ELF-1 (cell line): ENCODE results near the gene ELSPBP1.
"Not testable (repeated sequence)": the region's sequence is repeated elsewhere in the genome, so short reads cannot be mapped to it uniquely, and the experiment has no call there.

Experiments used
- DNase-seq: peaks from one replicate; pipeline ENCODE4 v3.0.0-alpha.2; 2016; ENCODE audit warnings: low read depth, low spot score

ELSPBP1 gene

GRCh38 chr19:47994209-47994802 lies at the start of gene ELSPBP1:
TSS of gene ELSPBP1 (plus strand) at chr19:47994632. CDS start at chr19:48008668, 14,036 bp downstream.
- DNase-seq = no peak

- DNase-seq = not testable (repeated sequence)
These were observed 44.4 kb upstream of the ELSPBP1 start for GRCh38 chr19:47949852-47950521.

GRCh38 chr19:47952132-47952531 lies 42.3 kb upstream of the ELSPBP1 start:
- not testable (repeated sequence) for DNase-seq

- not testable (repeated sequence) for DNase-seq
These were observed 38.5 kb upstream of the ELSPBP1 start for GRCh38 chr19:47955936-47956335.

- DNase-seq = no peak
These were observed 20.9 kb upstream of the ELSPBP1 start for GRCh38 chr19:47973529-47973928.

- DNase-seq = no peak
These were observed 3.1 kb upstream of the ELSPBP1 start for GRCh38 chr19:47991191-47991808.

GRCh38 chr19:47992070-47992469 lies 2.4 kb upstream of the ELSPBP1 start, which contains the start of gene BSPH1:
TSS of gene BSPH1 (minus strand) at chr19:47992170. CDS start at chr19:47992081, 89 bp downstream.
- no peak for DNase-seq

- DNase-seq = no peak
These were observed 1.8 kb downstream of the ELSPBP1 start for GRCh38 chr19:47996230-47996727.

GRCh38 chr19:47998800-47999199 lies 4.4 kb downstream of the ELSPBP1 start:
- DNase-seq = no peak

GRCh38 chr19:48000846-48001245 lies 6.4 kb downstream of the ELSPBP1 start:
- DNase-seq = no peak

GRCh38 chr19:48004236-48004635 lies 9.8 kb downstream of the ELSPBP1 start:
- no peak for DNase-seq

- DNase-seq = no peak
These were observed 12.3 kb downstream of the ELSPBP1 start for GRCh38 chr19:48006762-48007161.

GRCh38 chr19:48010932-48011758 lies 16.7 kb downstream of the ELSPBP1 start:
- DNase-seq = no peak

GRCh38 chr19:48020686-48021085 lies 26.3 kb downstream of the ELSPBP1 start:
- DNase-seq = no peak

- no peak for DNase-seq
These were observed 28.6 kb downstream of the ELSPBP1 start for GRCh38 chr19:48023011-48023410.

GRCh38 chr19:48023518-48023917 lies 29.1 kb downstream of the ELSPBP1 start:
- DNase-seq = no peak

GRCh38 chr19:48025480-48025879 lies 31.0 kb downstream of the ELSPBP1 start:
- no peak for DNase-seq

- DNase-seq = no peak
These were observed 35.0 kb downstream of the ELSPBP1 start for GRCh38 chr19:48029431-48029830.

- no peak for DNase-seq
These were observed 35.6 kb downstream of the ELSPBP1 start for GRCh38 chr19:48030073-48030472.

GRCh38 chr19:48033604-48034003 lies 39.2 kb downstream of the ELSPBP1 start:
- no peak for DNase-seq

GRCh38 chr19:48036765-48037164 lies 42.3 kb downstream of the ELSPBP1 start:
- no peak for DNase-seq
